Lung (tissue), 12 donors: ENCODE measurements around the gene FKBP10. TPM values are rescaled to one million over a fixed set of nuclear protein-coding genes. Genes with fewer than 3 reads are reported as not detected.

Source experiments
- ATAC-seq: fragments of 200-7000 bp; cut with Tn5 transposase; one replicate; pipeline ENCODE4 v1.9.1; 2020; ENCODE audit warnings: moderate number of reproducible peaks; ENCODE audit not compliant: insufficient read depth, low FRiP score
- DNase-seq, 3 donors: peaks; one replicate each; pipeline ENCODE4 v3.0.0-alpha.2; 2013 to 2017
- H3K27ac ChIP-seq, 2 donors: one replicate each; pipeline ENCODE4 v1.5.1; 2013; ENCODE audit warnings: mild to moderate bottlenecking in 2 of 2, moderate library complexity in 2 of 2, control low read depth in 1 of 2, inconsistent platforms in 1 of 2, low read depth in 1 of 2, low read length in 1 of 2
- H3K27me3 ChIP-seq, 3 donors: one replicate each; pipeline ENCODE4 v1.5.1; 2013; ENCODE audit warnings: low read length in 2 of 3; ENCODE audit not compliant: control insufficient read depth in 3 of 3, insufficient read depth in 3 of 3
- H3K36me3 ChIP-seq, 4 donors: one replicate each; pipeline ENCODE4 v1.5.1; 2013; ENCODE audit warnings: low read length in 4 of 4, mild to moderate bottlenecking in 1 of 4, moderate library complexity in 1 of 4; ENCODE audit not compliant: control insufficient read depth in 4 of 4, insufficient read depth in 4 of 4
- H3K4me1 ChIP-seq, 5 donors: one replicate each; pipeline ENCODE4 v1.5.1; 2013; ENCODE audit warnings: low read length in 5 of 5, mild to moderate bottlenecking in 2 of 5, moderate library complexity in 1 of 5; ENCODE audit not compliant: control insufficient read depth in 5 of 5, insufficient read depth in 5 of 5
- H3K4me3 ChIP-seq: one replicate; pipeline ENCODE4 v1.5.1; 2013; ENCODE audit warnings: mild to moderate bottlenecking, control low read depth, moderate library complexity
- H3K9ac ChIP-seq, 2 donors: one replicate each; pipeline ENCODE4 v1.5.1; 2013; ENCODE audit warnings: low read length in 2 of 2, control low read depth in 1 of 2; ENCODE audit not compliant: insufficient read depth in 1 of 2
- H3K9me3 ChIP-seq, 4 donors: one replicate each; pipeline ENCODE4 v1.5.1; 2013; ENCODE audit warnings: low read length in 3 of 4, mild to moderate bottlenecking in 1 of 4, moderate library complexity in 1 of 4; ENCODE audit not compliant: control insufficient read depth in 4 of 4, insufficient read depth in 3 of 4
- WGBS, 2 donors: extraction: QIAGEN DNeasy Blood & Tissue Kit; methylation state at CpG; one replicate each; pipeline ENCODE4 v1.1.7; 2013; 5-methylcytosine and 5-hydroxymethylcytosine counted together
- polyA plus RNA-seq, 2 donors: library from polyadenylated mRNA; stranded (reverse); fragments of 200-250 nt; gene quantifications; one replicate each; pipeline ENCODE4 v1.2.1, GENCODE V29; 2013
- total RNA-seq, 2 donors: library from RNA; depleted of rRNA in 1 of 2; stranded (reverse); fragments of >200 nt in 1 of 2; gene quantifications; one replicate each; pipeline ENCODE4 v1.2.1, GENCODE V29; 2014 to 2021
- TF ChIP-seq, protein P1 (sequence below): IDR thresholded peaks from 2 replicates; pipeline ENCODE4 v1.5.1; 2012; ENCODE audit warnings: mild to moderate bottlenecking; ENCODE audit errors: control extremely low read depth, extremely low read depth
- donor health status: control.
- donor health status: control.
- donor health status: Bipolar disorder and iron deficiency.
- donor health status: healthy.
- donor health status: DM: yes; HTN: yes; CAD: no.

Gene FKBP10
- total and polyA plus RNA-seq, 4 donors = 32.6 to 64.4 (median 48.3) TPM

DNA sequence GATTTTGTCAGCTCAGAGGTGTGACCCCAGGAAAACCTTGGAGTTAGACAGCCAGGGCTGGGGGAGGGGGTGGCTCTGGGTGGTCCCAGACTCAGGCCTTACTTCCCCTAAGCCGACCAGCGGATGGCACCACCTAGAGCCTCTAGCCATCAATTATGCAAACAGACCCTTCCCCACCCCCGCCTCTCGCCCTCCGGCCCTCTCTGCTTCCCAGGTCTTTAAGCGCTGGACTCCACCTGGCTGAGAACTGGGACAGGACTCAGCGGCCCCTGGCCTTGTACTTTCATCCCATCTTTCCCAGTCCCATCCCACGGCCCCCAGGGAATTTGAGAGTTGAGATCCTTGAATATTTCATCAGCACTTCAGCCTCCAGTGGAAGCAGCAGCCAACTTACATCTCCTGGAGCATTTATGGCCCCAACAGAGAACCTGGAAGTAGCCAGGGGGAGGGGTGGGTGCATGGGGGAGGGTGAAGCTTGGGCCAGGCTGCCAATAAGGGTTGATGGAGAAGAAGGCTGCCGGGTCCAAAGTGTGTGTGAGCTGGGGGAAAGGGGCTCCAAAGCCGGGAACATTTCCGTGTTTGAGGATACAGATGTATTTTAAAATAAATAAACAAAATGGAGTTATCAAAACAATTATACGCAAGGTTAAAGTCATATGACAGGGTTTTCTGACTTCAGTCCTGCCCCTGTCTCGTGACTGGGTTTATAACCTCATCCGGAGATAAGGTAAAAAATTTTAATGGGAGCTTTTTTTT is 18.8 kb upstream of the FKBP10 start:
- H3K9me3 ChIP-seq = no peaks in the 10 kb centered on the region
- no peaks in the 10 kb centered on the region for H3K27me3 ChIP-seq
- TF ChIP-seq, protein P1, sequence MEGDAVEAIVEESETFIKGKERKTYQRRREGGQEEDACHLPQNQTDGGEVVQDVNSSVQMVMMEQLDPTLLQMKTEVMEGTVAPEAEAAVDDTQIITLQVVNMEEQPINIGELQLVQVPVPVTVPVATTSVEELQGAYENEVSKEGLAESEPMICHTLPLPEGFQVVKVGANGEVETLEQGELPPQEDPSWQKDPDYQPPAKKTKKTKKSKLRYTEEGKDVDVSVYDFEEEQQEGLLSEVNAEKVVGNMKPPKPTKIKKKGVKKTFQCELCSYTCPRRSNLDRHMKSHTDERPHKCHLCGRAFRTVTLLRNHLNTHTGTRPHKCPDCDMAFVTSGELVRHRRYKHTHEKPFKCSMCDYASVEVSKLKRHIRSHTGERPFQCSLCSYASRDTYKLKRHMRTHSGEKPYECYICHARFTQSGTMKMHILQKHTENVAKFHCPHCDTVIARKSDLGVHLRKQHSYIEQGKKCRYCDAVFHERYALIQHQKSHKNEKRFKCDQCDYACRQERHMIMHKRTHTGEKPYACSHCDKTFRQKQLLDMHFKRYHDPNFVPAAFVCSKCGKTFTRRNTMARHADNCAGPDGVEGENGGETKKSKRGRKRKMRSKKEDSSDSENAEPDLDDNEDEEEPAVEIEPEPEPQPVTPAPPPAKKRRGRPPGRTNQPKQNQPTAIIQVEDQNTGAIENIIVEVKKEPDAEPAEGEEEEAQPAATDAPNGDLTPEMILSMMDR = no peak
- ATAC-seq = no peak
- H3K4me3 ChIP-seq = no peak overlapping the region
- 67 to 75% methylated on average over 14 of the region's 14 CpGs for WGBS, 2 donors
- peak in 1 of 3 donors; percentile 37 for DNase-seq
- no peak overlapping the region for H3K9ac ChIP-seq
- H3K36me3 ChIP-seq = no peaks in the 10 kb centered on the region
- H3K4me1 ChIP-seq = peaks cover 5 to 22% (median 17%) of the 10 kb centered on the region in 5 donors
- peak overlapping the region; percentile 71 to 89 for H3K27ac ChIP-seq

DNA sequence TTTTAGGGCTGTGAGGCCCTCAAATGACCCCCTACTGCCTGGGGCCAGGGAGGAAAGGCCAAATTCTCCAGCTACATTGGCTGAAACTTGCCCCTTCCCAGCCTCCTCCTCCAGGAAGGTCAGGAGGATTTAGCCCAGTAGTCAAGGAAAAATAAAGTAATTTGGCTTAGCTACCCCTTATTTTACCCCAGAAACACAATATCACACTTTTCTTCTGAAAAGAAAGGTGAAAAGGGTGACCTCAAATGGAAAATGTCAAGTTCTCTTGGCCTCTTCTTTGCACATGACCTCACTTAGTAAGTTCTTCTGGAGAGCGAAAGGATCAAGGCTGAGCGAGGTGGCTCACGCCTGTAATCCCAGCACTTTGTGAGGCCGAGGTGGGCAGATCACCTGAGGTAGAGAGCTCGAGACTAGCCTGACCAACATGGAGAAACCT is 18.2 kb upstream of the FKBP10 start:
- TF ChIP-seq, protein P1 = no peak
- Histone ChIP-seq H3K9ac (no peak overlapping the region), H3K27ac (peak overlapping the region in 1 of 2 donors; percentile 89), H3K4me1 (peaks cover 5 to 22% (median 17%) of the 10 kb centered on the region in 5 donors), H3K36me3 (no peaks in the 10 kb centered on the region), H3K27me3 (no peaks in the 10 kb centered on the region), H3K4me3 (no peak overlapping the region), H3K9me3 (no peaks in the 10 kb centered on the region)
- 94 to 95% methylated on average over 5 of the region's 5 CpGs for WGBS, 2 donors
- ATAC-seq (no peak), DNase-seq (no peak)

DNA sequence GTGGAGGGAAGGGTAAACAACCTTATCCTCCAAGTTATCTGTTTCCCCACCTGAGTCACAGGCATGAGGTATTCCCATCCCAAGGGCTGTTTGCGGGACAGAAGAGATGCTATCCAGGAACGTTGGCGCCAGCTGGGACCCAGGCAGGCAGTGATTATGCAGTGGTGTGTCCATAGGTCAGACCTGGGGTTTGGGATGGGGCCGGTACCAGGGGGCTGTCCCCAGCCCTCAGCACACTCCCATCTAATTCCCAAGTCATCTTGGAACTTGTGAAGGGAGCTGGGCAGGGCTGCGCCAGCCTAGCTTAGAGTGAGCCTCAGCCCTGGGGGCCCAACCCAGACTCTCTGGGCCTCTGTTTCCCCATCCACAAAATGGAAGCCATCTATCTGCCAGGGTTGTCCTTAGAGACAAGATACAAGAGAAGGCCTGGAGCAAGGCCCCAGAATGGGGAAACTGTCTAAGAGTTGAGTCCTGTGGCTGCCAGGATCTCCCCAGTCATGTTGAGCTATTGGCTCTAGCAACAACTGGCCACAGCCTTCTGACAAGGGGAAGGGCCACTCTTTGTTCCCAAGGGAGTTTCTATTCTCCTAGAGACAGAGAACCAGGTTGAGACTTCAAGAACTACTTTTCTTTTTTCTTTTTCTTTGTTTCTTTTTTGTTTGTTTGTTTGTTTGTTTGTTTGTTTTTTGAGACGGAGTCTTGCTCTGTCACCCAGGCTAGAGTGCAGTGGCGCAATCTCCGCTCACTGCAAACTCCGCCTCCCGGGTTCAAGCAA is 16.5 kb upstream of the FKBP10 start:
- WGBS, 2 donors = 92 to 94% methylated on average over 10 of the region's 10 CpGs
- H3K27ac ChIP-seq = no peak overlapping the region
- no peaks in the 10 kb centered on the region for H3K36me3 ChIP-seq
- H3K4me1 ChIP-seq = peaks cover 5 to 27% (median 22%) of the 10 kb centered on the region in 5 donors
- ATAC-seq (no peak), DNase-seq (no peak)
- H3K27me3 ChIP-seq = no peaks in the 10 kb centered on the region
- H3K9ac ChIP-seq = no peak overlapping the region
- TF ChIP-seq, protein P1 = no peak
- no peak overlapping the region for H3K4me3 ChIP-seq
- no peaks in the 10 kb centered on the region for H3K9me3 ChIP-seq
